HG02943 (cell line): ENCODE results near the gene BCL2L14.
"Not testable (repeated sequence)": the region's sequence is repeated elsewhere in the genome, so short reads cannot be mapped to it uniquely, and the experiment has no call there.

Source experiments
- ATAC-seq: cut with Tn5 transposase; IDR thresholded peaks from one replicate; pipeline ENCODE4 v1.9.1; 2021; ENCODE audit warnings: mild to moderate bottlenecking, low read depth, moderate library complexity; ENCODE audit not compliant: unreplicated experiment

BCL2L14 gene

DNA sequence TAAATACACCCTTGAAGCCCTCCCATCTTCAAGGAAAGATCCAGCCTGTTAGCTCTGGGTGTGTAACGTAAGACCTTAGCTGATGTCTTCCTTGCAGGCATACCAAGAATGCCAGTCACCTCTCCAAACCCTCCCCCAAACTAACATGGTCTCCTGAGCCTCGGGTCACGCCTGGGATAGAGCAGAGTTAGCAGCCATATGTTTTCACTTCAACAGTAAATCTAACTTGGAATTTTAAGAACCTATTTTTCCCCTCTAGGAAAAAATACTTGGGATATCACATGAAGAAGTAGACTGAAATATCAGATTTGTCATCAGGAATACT, 27.9 kb downstream of the BCL2L14 start:
- no peak for ATAC-seq

DNA sequence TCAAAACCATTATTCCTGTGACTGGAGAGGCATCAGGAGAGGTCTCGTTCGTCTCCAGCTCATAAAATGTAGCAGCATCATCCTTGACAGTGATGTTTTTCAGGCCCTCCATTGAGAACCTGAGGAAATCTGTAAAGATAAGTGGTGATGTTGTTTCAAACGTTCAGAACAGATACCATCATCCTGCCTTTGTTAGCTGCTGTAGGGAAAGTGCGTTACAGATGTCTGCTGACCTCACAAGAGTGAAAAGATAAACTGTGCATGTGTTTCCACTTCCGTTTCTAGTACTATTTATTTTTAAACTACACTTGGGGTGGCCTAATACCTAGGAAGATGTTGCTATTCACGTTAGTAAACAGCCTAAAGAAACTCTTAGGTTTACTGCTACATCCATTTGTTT, 28.4 kb downstream of the BCL2L14 start:
- no peak for ATAC-seq

DNA sequence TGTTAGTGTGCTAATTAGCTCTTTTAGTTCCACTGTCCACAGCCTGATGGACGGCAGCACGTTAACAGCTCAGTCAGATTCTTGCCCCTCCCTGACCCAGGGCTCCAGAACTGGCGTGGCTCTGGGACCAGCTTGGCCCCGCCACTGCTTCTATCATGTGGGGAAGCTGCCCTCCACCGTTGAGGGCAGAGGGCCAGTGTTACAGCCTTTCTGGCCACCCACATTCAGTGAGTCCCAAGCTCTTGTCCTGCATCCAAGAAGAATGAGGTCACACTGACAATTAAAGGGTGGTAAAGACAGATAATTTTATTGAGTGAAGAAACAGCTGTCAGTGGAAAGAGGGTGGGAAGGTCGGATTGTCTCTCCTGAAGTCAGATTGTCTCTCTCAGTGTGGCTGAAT, 36.9 kb downstream of the BCL2L14 start:
- no peak for ATAC-seq

DNA sequence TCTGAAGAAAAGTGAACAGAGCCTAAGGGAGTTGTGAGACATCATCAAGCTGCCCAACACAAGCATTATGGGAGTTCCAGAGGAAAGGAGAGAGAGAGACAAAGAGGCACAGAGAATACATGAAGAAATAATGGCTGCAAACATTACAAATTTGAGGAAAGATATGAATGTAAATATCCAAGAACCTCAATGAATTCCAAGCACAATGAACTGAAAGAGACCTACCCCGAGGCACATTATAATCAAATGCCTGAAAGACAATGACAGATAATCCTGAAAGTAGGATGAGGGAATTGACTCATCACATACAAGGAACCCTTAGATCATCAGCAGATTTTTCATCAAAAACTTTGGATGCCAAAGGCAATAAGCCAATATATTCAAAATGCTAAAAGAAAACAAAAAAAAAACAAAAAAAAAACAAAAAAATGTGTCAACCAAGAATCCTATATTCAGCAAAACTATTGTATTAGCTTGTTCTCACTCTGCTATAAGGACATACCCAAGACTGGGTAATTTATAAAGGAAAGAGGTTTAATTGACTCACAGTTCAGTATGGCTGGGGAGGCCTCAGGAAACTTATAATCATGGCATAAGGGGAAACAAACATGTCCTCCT, 37.8 kb downstream of the BCL2L14 start:
- ATAC-seq = no peak

DNA sequence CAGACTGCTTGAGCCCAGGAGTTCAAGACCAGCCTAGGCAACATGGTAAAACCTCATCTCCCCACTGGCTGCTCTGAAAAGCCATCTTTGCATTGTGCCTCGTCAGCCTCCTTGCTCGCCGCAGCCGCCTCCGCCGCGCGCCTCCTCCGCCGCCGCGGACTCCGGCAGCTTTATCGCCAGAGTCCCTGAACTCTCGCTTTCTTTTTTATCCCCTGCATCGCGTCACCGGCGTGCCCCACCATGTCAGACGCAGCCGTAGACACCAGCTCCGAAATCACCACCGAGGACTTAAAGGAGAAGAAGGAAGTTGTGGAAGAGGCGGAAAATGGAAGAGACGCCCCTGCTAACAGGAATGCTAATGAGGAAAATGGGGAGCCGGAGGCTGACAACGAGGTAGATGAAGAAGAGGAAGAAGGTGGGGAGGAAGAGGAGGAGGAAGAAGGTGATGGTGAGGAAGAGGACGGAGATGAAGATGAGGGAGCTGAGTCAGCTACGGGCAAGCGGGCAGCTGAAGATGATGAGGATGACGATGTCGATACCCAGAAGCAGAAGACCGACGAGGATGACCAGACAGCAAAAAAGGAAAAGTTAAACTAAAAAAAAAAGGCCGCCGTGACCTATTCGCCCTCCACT, 40.3 kb downstream of the BCL2L14 start:
- ATAC-seq = not testable (repeated sequence)

DNA sequence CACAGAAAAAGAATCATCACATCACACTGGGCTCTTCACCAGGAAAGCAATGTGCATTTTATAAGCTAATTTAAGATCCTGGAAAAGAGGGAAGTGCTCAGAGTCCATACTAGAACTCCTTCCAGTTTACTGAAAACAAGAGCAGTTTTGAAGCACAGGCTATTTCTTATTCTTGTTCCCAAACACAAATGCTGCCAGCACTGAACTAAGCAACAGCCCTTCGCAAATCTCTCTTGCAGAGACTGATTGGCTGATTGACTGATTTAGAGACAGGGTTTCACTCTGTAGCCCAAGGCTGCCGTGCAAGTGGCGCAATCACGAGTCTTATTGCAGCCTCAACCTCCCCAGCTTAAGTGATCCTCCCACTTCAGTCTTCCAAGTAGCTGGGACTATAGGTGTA, 44.8 kb downstream of the BCL2L14 start:
- ATAC-seq = no peak

DNA sequence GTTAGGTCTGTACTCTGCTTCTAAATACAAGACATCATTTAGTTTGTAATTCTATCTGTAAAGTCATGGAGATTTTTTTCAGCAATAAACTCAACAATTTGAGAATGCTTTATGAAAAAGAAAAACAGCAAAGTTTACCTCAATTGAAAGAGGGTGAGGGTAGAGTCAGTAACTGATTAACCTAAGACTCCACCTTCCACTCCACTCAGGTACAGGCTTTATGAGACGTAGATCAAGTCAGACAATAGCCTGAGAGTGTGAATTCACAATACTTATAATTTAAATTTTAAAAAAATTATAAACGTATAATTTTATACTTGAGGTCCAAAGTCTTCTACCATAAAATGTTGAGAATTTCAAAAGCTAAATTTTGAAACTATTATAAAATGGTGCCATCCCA, 45.9 kb downstream of the BCL2L14 start:
- ATAC-seq = no peak

DNA sequence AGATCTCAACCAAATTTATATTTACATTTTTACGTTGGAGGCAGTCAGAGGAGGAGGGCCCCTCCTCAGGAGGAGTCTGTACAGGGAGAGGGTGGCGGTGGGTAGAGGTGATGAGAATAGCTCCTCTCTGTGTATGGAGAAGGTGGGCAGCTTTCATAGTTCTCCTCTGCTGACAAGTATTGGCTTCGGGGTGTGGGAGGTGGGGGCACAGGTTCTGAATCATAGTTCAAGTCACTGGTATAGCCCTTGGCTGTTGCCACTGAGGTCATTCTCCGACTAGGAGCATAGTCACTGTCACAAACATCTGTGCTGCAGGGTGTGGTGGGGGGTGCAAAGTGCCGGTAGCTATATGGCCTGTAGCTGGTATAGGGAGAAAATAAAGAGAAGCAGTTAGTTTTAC, 50.3 kb downstream of the BCL2L14 start:
- ATAC-seq = no peak

DNA sequence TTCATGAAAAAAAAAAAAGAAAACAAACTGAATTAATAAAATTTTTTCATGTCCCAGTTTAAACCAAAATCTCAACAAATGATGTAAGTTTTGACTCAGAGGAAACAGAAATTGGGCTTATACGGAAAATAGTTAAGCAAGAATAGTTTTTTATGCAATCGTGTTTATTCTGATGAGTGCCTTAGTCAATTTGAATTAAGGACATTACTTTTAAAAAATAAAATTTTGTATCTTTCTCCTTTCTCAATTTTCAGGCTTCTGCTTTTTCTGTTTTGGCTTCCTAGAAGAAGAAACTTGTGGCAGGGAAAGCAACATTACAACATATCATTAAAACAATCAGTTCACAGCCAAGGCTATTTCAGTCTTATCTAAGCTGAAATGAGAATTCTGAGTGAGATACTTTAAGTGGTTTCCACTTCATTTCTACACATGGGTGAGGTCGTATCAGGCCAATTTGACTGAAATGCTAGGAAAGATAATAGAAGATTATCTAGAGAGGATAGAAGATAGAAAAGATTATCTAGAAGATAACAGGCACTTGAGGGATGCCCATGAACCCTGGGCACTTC, 52.4 kb downstream of the BCL2L14 start:
- ATAC-seq = no peak

DNA sequence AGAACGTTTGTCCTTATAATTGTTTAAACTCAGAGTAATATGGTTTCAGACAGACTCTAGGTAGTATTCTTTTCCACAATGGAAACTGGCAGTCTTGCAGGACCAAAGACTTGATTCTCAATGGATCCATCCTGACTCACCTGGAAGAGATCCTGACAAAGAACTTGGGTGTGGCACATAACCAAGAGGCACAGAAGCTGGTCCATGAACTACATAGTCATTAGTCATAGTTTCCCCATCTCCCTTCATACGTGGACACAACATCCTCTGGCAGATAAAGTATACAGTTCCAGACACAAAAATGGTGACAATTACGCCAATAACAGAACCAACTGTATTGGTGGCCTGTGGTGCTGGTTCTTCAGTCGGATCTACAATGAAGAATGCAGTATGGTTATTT, 55.8 kb downstream of the BCL2L14 start:
- ATAC-seq = no peak

DNA sequence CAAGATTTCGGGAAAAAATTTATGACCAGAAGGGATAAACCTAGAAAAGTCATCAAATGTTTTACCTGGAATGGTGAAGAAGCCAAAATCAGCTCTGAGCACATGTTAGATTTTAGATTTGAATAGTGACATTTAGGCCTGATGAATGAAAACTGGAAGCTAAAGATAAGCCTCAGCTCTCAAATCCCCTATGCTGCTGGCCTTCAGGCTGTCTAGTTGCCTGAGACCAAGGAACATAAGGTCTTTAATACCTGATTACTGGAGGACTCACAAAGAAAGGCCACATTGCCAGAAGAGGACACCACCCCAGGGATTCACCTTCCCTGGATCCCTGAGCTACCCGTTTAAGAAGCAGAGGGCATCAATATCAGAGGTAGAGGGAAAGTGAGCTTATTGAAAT, 56.6 kb downstream of the BCL2L14 start:
- ATAC-seq = no peak

DNA sequence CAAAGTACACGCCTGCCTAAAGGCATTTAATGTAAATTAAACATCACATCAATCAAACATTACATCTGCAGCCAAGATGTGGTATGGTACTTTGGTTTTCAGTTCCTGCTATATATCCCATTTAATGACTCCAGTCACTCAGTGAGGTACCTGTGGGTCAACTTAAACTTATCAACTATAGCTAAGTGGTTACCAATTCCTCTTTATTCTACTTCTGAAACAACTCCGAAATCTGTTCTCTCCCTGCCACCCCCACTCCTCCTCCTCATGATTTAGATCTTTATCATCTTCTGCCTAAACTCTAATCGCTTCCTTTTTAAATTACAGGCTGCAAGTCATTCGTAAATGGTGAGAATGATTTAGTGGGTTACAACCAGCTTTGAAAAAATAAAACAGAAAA, 57.9 kb downstream of the BCL2L14 start:
- no peak for ATAC-seq

DNA sequence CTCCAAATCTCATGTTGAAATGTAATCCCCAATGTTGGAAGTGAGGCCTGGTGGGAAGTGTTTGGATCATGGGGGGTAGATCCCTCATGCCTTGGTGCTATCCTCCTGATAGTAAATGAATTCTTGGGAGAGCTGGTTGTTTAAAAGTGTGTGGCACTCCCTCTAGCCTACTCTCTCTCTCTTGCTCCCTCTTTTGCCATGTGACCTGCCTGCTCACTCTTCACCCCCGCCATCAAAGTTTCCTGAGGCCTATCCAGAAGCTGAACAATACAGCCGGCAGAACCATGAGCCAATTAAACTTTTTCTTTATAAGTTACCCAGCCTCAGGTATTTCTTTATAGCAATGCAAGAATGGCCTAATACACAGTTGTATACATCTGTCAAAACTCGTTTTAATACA, 62.5 kb downstream of the BCL2L14 start:
- ATAC-seq = no peak

DNA sequence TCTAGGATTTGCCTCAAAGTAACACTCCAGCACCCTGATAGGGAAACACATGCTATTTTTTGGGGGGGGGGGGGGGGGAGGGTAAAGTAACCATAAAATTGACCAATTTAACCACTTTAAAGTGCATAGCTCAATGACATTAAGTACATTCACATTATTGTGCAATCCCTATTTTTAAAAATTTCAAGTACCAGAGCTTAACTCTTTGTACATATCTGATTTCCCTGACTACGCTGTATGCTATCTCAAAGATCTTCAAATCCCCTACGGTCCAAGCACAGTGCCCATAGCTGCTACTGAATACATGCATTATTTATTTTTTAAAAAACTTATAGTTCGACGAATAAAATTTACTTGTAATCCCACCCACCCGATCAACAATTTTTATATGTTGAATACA, 63.0 kb downstream of the BCL2L14 start:
- no peak for ATAC-seq

DNA sequence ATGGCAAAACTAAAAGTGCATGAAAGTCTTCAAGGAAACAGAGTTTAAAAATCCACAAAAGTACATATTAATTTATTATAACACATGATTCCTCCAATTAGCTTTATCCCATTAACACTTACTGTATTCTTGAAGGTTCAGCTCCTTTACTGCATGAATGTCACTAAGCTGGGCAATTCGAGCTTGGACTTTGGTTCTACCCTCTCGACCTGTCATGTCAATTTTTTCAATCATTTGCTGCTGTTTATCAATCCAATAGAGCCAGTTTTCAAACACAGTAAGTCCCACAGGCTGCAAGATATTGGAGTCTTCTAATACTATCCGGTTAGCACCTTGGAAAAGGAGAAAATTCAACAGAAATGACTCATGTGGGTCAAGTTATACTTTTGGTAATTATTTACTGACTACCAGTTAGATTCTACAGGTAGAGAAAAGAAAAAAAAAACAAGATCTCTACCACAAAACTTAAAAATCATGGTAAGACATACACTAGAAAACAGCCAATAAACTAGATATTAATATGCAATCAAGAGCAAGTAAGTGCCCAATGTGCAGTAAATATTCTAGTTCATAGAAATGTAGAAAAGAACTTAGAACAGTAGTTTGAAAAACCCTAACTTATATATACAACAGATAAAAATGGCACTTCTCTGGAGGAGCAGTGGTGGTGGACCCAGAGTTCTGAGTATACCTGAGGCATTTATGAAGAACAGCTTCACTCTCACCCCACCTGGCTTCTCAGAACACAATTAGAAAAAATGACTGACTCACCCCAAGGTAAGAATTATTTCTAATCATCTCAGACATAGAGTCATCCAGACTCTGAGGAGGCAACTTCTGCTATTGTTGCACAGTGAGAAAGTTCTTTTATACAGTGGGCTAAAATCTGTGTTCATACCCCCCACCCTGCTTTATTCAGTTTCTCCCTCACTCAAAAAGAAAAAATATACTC, 67.7 kb downstream of the BCL2L14 start:
- no peak for ATAC-seq

DNA sequence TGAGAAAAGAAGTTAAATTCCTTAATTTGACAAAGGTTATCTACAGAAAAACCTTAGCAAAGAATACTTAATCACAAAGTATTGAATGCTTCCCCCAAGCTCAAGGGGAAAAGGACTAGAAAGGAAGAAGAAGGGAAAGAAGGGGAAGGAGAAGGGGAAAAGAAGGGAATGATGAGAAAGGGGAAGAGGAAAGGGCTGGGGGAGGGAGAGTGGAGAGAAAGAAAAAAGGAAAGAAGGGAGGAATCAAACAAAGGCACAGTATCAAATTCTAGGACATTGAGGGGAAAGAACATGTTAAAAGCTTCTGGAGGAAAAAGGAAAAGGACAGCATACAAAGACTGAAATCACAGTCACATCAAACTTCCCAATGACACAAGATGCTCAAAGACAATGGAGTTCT, 70.3 kb downstream of the BCL2L14 start:
- no peak for ATAC-seq

DNA sequence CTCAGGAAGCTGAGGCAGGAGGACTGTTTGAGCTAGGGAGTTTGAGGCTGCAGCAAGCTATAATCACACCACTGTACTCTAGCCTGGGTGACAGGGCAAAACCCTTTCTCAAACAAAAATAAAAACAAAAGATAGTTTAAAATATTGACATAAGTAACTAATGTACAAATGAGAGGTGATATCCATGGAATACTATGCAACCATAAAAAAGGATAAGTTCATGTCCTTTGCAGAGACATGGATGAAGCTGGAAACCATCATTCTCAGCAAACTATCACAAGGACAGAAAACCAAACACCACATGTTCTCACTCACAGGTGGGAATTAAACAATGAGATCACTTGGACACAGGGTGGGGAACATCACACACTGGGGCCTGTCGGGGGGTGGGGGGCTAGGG, 73.8 kb downstream of the BCL2L14 start:
- ATAC-seq = not testable (repeated sequence)

DNA sequence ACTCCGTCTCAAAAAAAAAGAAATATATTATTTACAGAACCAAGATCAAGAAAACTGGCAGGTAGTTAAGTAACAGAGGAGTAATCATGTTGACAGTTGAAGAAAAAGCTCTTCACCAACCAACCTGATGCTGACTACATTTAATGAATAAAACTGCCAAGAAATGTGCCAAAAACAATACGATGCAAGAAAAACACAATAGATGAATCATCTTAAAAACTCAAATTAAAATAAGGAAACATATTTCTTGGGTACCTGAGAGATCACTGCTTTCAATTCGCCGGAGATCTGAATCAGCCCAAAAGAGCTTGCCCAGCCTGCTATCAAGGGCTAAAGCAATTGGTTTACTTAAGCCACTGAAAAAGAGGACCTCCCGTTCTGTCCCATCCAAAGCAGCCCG, 76.4 kb downstream of the BCL2L14 start:
- ATAC-seq = no peak
